Breast epithelium (tissue), 4 donors: ENCODE data around the gene NSMCE1. TPM values are rescaled to one million over a fixed set of nuclear protein-coding genes. Genes with fewer than 3 reads are reported as not detected.
A peak's percentile ranks its signal among the peaks of the same experiment; 100 is the strongest.
"Not testable (repeated sequence)": the region's sequence is repeated elsewhere in the genome, so short reads cannot be mapped to it uniquely, and the experiment has no call there.

Source experiments
- DNase-seq, 2 donors: peaks; one replicate each; pipeline ENCODE4 v3.0.0-alpha.2; 2019; ENCODE audit warnings: low spot score in 2 of 2
- H3K27ac ChIP-seq, 2 donors: fragments of 200-600 bp; sonication (generic) in 1 of 2; one replicate each; pipeline ENCODE4 v1.5.1; 2016 to 2019; ENCODE audit warnings: mild to moderate bottlenecking in 1 of 2
- H3K27me3 ChIP-seq, 2 donors: fragments of 200-600 bp; sonication (generic) in 1 of 2; one replicate each; pipeline versions ENCODE4 v1.5.1 to v1.6.0; 2017 to 2019; ENCODE audit warnings: control low read depth in 1 of 2, mild to moderate bottlenecking in 1 of 2
- H3K36me3 ChIP-seq: fragments of 200-600 bp; one replicate; pipeline ENCODE4 v1.5.1; 2019
- H3K4me1 ChIP-seq, 2 donors: fragments of 200-600 bp; sonication (generic); one replicate each; pipeline ENCODE4 v1.5.1; 2016 to 2019; ENCODE audit warnings: control low read depth in 1 of 2
- H3K4me3 ChIP-seq, 3 donors: fragments of 200-600 bp; sonication (generic); 1 replicate in 2 of 3; 2 replicates in 1 of 3; pipeline ENCODE4 v1.5.1; 2016 to 2019; ENCODE audit warnings: mild to moderate bottlenecking in 3 of 3, moderate library complexity in 2 of 3
- H3K9me3 ChIP-seq, 2 donors: fragments of 200-600 bp; sonication (generic) in 1 of 2; one replicate each; pipeline ENCODE4 v1.5.1; 2016 to 2019; ENCODE audit warnings: control low read depth in 1 of 2
- POLR2A ChIP-seq: fragments of 450-650 bp; IDR thresholded peaks from one replicate; pipeline ENCODE4 v1.6.1; 2016; ENCODE audit warnings: antibody characterized with exemption, mild to moderate bottlenecking, moderate library complexity
- POLR2AphosphoS5 ChIP-seq, 3 donors: sonication (generic); formaldehyde crosslinking; IDR thresholded peaks; one replicate each; pipeline ENCODE4 v1.6.1; 2017; ENCODE audit warnings: antibody characterized with exemption in 3 of 3
- intact Hi-C: fragments of 100-400 bp; cut with DNase I; formaldehyde crosslinking; loops from one replicate; pipeline ENCODE4 v1.15.1; 2023; ENCODE audit warnings: low total_unique reads
- total RNA-seq, 3 donors: library from RNA; depleted of rRNA; stranded (reverse); fragments of >200 nt; gene quantifications; one replicate each; pipeline ENCODE4 v1.1.0, GENCODE V29; 2016
- TF ChIP-seq, protein P1 (sequence below), 3 donors: fragments of 450-650 bp; IDR thresholded peaks; one replicate each; pipeline ENCODE4 v1.5.1; 2016 to 2017; ENCODE audit warnings: antibody characterized with exemption in 3 of 3, mild to moderate bottlenecking in 3 of 3, moderate library complexity in 3 of 3

Gene NSMCE1
- total RNA-seq, 3 donors from 2014 or later = 32.4 to 54.6 (median 51.8) TPM

DNA sequence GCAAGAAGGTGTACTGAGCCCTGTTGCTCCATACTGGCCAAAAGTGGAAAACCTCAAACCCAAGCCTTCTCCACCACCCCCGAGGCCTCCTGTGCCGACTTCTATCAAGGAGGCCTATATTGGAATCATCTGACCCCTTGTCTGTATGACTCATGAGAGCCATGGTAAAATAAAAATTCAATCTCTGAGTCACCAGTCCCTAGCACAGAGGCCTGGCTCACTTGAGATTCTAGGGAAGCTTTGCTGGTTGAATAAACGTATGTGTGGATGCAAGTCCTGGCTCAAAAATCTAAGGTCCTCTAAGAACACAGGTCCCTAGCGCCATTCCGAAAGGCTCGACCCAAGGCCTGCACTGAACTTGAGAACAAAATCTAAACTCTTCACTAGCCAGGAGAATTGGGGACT is 15.0 kb downstream of the NSMCE1 start:
- DNase-seq = no peak
- Histone ChIP-seq H3K36me3 (no peaks in the 10 kb centered on the region), H3K27me3 (no peaks in the 10 kb centered on the region), H3K27ac (peak overlapping the region; percentile 38 to 86), H3K4me3 (no peak overlapping the region), H3K4me1 (peaks cover 2 to 9% of the 10 kb centered on the region in 2 donors), H3K9me3 (no peaks in the 10 kb centered on the region)
- intact Hi-C loops = loop anchor here (10.0 kb wide), 1 partner anchor 71 kb away; no protein-coding TSS in a partner anchor
- TF ChIP-seq POLR2A = no peak
- TF ChIP-seq POLR2AphosphoS5 (IDR thresholded peaks at IDR 0.05) = no peak
- TF ChIP-seq, protein P1, sequence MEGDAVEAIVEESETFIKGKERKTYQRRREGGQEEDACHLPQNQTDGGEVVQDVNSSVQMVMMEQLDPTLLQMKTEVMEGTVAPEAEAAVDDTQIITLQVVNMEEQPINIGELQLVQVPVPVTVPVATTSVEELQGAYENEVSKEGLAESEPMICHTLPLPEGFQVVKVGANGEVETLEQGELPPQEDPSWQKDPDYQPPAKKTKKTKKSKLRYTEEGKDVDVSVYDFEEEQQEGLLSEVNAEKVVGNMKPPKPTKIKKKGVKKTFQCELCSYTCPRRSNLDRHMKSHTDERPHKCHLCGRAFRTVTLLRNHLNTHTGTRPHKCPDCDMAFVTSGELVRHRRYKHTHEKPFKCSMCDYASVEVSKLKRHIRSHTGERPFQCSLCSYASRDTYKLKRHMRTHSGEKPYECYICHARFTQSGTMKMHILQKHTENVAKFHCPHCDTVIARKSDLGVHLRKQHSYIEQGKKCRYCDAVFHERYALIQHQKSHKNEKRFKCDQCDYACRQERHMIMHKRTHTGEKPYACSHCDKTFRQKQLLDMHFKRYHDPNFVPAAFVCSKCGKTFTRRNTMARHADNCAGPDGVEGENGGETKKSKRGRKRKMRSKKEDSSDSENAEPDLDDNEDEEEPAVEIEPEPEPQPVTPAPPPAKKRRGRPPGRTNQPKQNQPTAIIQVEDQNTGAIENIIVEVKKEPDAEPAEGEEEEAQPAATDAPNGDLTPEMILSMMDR (IDR thresholded peaks at IDR 0.05) = no peak

DNA sequence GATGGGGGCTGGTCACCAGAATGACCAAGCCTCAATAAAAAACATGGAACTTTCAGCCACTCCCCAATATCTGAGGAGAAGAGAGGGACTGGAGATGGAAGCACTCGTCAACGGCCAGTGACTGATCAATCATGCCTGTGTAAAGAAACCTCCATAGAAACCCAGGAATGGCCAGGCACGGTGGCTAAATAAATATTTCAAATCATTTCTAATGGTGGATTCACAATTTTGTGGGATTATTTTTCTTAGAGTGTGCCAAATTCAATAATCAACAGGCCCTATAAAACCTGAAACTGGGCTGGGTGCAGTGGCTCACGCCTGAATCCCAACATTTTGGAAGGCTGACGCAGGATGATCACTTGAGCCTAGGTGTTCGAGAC is 16.4 kb downstream of the NSMCE1 start:
- intact Hi-C loops = loop anchor here (10.0 kb wide), 1 partner anchor 73 kb away; no protein-coding TSS in a partner anchor
- peak overlapping the region; percentile 49 to 86 for H3K27ac ChIP-seq
- TF ChIP-seq POLR2AphosphoS5 (IDR thresholded peaks at IDR 0.05) (no peak), POLR2A (no peak)
- TF ChIP-seq, protein P1 (IDR thresholded peaks at IDR 0.05) = no peak

DNA sequence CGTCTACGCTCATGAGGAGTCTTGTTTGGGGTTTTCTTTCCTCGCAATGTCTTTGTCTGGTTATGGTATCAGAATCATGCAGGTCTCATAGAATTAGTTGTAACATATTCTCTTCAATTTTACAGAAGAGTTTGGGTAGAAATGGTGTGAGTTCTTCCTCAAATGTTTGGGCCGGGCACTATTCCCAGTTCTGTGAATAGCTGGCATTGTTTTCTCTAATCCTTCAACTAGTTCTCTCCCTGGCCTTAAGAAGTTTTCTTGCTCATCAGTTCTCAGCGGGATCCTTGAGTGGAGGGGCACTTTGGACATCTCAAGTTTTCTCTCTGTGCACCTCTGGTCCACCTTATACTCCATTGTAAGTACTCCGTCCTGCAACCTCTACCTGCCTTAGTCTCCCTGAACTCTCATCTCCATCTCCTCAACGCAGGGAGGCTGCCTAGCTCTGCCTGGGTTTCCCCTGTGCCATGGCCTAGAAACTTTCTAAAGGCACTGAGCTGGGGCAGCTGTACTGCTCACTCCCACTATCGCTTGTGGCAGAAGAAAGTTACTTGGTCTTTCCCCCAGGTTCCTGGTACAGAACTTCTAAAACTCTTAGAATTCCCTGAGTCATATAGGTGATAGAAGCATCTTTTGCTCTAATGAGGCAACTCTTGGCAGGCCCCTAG is 16.9 kb downstream of the NSMCE1 start:
- peaks cover 0 to 5% of the 10 kb centered on the region in 2 donors for H3K4me1 ChIP-seq
- H3K4me3 ChIP-seq = no peak overlapping the region
- H3K9me3 ChIP-seq = no peaks in the 10 kb centered on the region
- TF ChIP-seq, protein P1 (IDR thresholded peaks at IDR 0.05) = no peak
- TF ChIP-seq POLR2AphosphoS5 (IDR thresholded peaks at IDR 0.05) (no peak), POLR2A (no peak)
- no peaks in the 10 kb centered on the region for H3K36me3 ChIP-seq
- intact Hi-C loops = loop anchor here (10.0 kb wide), 1 partner anchor 73 kb away; no protein-coding TSS in a partner anchor
- DNase-seq = peak in 1 of 2 donors; percentile 22
- peak overlapping the region; percentile 48 to 86 for H3K27ac ChIP-seq
- no peaks in the 10 kb centered on the region for H3K27me3 ChIP-seq

More for the DNA sequence above, 16.4 kb downstream of the NSMCE1 start:
- Histone ChIP-seq H3K36me3 (no peaks in the 10 kb centered on the region), H3K4me3 (no peak overlapping the region), H3K4me1 (peaks cover 0 to 5% of the 10 kb centered on the region in 2 donors), H3K9me3 (no peaks in the 10 kb centered on the region), H3K27me3 (no peaks in the 10 kb centered on the region)
- no peak for DNase-seq

DNA sequence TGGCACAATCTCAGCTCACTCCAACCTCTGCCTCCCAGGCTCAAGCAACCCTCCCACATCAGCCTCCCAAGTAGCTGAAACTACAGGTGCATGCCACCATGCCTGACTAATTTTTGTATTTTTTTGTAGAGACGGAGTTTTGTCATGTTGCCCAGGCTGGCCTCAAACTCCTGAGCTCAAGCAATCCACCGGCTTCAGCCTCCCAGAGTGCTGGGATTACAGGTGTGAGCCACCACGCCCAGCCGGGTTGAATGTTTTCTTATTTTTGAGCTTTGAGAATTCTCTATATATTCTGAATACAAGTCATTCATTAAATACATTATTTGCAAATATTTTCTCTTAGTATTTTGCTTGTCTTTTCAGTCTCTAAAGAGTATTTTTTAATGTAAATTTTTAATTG is 19.7 kb downstream of the NSMCE1 start:
- DNase-seq, H3K9me3 ChIP-seq, H3K27me3 ChIP-seq, H3K4me3 ChIP-seq, intact Hi-C loops, H3K4me1 ChIP-seq, H3K27ac ChIP-seq, H3K36me3 ChIP-seq: not testable (repeated sequence)

DNA sequence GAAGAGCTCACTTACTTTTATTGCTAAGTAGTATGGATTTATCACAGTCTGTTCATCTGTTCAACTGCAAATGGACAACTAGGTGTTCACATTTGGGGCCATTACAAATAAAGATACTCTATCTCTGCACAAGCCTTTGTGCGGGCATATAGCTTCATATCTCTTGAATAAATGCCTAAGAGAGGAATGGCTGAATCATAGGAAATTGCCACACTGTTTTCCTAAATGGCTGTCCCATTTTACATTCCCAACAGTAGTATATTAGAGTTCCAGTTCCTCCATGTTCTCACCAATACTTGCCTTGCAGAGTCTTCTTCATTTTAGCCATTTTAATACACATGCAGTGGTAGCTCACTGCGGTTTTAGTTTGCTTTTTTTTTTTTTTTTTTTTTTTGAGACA is 20.5 kb downstream of the NSMCE1 start:
- no peak overlapping the region for H3K4me3 ChIP-seq
- peaks cover 0 to 5% of the 10 kb centered on the region in 2 donors for H3K4me1 ChIP-seq
- DNase-seq = no peak
- no peak overlapping the region for H3K27ac ChIP-seq
- intact Hi-C loops = no loop called here
- TF ChIP-seq POLR2A (no peak), POLR2AphosphoS5 (IDR thresholded peaks at IDR 0.05) (no peak)
- TF ChIP-seq, protein P1 (IDR thresholded peaks at IDR 0.05) = no peak
- H3K27me3 ChIP-seq = no peaks in the 10 kb centered on the region
- H3K9me3 ChIP-seq = no peaks in the 10 kb centered on the region
- no peaks in the 10 kb centered on the region for H3K36me3 ChIP-seq

DNA sequence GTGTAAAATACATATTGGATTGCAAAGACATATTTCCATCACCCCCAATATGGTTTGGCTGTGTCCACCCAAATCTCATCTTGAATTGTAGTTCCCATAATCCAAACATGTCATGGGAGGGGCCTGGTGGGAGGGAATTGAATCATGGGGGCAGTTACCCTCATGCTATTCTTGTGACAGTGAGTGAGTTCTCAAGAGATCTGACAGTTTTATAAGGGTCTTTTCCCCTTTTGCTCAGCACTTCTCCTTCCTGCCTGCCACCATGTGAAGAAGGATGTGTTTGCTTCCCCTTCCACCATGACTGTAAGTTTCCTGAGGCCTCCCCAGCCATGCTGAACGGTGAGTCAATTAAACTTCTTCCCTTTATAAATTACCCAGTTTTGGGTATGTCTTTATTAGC is 21.5 kb downstream of the NSMCE1 start:
- DNase-seq, H3K9me3 ChIP-seq, H3K27ac ChIP-seq, H3K27me3 ChIP-seq, H3K4me3 ChIP-seq, intact Hi-C loops, H3K36me3 ChIP-seq, H3K4me1 ChIP-seq: not testable (repeated sequence)
